ENCODE measurements around the gene ESYT1.

The ESYT1 gene

DNA sequence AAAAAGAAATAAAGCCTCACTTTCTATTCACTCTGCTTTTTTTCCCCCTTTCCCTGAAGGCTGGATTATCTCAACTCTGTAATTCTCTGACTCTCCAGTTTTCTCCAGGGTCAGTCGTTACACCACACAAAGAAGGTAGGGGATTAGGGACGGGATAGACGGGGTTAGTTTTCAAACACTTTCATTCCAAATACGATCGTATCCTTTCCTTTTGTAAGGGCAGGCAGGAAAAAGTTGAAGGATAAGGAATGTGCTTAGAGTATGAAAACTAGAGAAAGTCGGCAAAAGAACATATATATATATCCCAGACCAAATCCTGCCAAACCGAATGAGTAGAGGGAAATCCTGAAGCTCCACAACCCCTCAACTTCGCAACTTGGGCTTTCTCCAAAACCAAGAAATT, 581 bp upstream of the ESYT1 start:
- TF ChIP-seq, protein P1, sequence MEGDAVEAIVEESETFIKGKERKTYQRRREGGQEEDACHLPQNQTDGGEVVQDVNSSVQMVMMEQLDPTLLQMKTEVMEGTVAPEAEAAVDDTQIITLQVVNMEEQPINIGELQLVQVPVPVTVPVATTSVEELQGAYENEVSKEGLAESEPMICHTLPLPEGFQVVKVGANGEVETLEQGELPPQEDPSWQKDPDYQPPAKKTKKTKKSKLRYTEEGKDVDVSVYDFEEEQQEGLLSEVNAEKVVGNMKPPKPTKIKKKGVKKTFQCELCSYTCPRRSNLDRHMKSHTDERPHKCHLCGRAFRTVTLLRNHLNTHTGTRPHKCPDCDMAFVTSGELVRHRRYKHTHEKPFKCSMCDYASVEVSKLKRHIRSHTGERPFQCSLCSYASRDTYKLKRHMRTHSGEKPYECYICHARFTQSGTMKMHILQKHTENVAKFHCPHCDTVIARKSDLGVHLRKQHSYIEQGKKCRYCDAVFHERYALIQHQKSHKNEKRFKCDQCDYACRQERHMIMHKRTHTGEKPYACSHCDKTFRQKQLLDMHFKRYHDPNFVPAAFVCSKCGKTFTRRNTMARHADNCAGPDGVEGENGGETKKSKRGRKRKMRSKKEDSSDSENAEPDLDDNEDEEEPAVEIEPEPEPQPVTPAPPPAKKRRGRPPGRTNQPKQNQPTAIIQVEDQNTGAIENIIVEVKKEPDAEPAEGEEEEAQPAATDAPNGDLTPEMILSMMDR (IDR thresholded peaks at IDR 0.05; ENCODE audit: insufficient read depth, low read length, poor library complexity, severe bottlenecking): no peak
- no peak for DNase-seq (ENCODE audit: extremely low read depth, insufficient read length)
- peaks cover 5% of the 10 kb centered on the region for H3K36me3 ChIP-seq (ENCODE audit: control insufficient read depth, insufficient read depth, low read length)
- peak overlapping the region; percentile 32 for H3K4me3 ChIP-seq (replicated peaks; ENCODE audit: low read depth, low read length)
- no peaks in the 10 kb centered on the region for H3K27me3 ChIP-seq (replicated peaks; ENCODE audit: control insufficient read depth, insufficient read depth, low read length)

DNA sequence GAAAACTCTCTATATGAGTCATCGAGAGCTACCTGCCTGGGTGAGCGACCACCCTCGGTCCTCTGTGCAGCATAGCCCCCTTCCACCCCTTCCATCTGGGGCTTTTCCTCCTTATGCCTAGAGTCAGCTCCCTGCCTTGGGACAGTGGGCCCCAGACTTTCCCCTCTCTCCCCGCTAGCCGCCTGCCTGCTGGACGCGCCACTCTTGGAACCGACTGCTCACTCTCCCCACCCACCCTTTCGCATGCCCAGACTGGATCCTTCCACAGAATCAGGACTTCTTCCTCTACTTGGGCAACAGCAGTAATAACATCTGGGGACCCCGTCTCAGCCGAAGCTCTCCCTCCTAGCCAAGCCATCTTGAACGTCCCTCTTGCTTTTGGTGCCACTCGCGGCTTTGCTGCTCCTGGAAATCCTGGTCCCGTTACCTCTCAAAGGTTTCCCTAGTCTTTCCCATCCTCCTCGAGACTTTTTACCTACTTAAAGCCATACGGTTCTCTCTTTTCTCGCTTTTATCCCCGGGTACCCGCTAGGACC, 671 bp downstream of the ESYT1 start:
- H3K27me3 ChIP-seq (replicated peaks; ENCODE audit: control insufficient read depth, insufficient read depth, low read length): no peaks in the 10 kb centered on the region
- TF ChIP-seq, protein P1 (IDR thresholded peaks at IDR 0.05; ENCODE audit: insufficient read depth, low read length, poor library complexity, severe bottlenecking): no peak
- peaks cover 8% of the 10 kb centered on the region for H3K36me3 ChIP-seq (ENCODE audit: control insufficient read depth, insufficient read depth, low read length)
- peak overlapping the region; percentile 76 for H3K4me3 ChIP-seq (replicated peaks; ENCODE audit: low read depth, low read length)
- peak; percentile 51 for DNase-seq (ENCODE audit: extremely low read depth, insufficient read length)

DNA sequence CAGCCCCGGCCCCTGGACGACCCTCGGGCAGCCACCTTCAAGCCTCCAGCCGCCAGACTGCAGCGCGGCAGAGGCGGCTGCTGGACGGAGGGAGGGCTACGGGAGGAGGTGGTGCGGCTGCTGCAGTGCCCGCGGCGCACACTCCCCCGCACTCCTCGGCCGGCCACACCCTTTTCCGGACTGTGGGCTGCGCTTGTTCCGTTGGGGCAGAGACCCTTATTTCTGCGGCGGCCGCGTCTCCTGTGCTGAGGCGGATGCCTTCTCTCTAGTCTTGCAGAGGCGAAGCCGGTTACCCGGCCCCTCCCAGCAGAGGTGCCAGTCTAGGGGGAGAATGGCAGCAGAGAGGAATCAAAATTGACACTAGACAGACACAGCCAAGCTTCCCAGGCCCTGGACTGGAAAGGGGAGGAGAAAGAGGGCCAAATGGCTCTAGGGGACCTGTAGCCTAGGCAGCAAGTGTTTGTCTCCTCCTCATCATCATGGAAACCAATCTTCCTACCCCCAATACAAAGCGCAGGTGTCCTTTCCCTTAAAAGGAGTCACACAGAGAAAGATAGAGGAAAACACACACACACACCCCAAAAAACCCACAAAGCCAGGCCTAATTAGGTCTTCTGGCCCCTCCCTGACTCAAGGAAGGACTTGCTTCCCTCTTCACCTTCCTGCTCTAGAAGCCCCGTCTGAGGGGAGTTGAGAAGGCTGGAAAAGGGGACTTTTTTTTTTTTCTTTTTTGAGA, 1.3 kb downstream of the ESYT1 start:
- Histone ChIP-seq H3K4me3 (replicated peaks; ENCODE audit: low read depth, low read length) (peak overlapping the region; percentile 76), H3K27me3 (replicated peaks; ENCODE audit: control insufficient read depth, insufficient read depth, low read length) (no peaks in the 10 kb centered on the region), H3K36me3 (ENCODE audit: control insufficient read depth, insufficient read depth, low read length) (peaks cover 10% of the 10 kb centered on the region)
- DNase-seq (ENCODE audit: extremely low read depth, insufficient read length): peak; percentile 84
- TF ChIP-seq, protein P1 (IDR thresholded peaks at IDR 0.05; ENCODE audit: insufficient read depth, low read length, poor library complexity, severe bottlenecking): no peak

DNA sequence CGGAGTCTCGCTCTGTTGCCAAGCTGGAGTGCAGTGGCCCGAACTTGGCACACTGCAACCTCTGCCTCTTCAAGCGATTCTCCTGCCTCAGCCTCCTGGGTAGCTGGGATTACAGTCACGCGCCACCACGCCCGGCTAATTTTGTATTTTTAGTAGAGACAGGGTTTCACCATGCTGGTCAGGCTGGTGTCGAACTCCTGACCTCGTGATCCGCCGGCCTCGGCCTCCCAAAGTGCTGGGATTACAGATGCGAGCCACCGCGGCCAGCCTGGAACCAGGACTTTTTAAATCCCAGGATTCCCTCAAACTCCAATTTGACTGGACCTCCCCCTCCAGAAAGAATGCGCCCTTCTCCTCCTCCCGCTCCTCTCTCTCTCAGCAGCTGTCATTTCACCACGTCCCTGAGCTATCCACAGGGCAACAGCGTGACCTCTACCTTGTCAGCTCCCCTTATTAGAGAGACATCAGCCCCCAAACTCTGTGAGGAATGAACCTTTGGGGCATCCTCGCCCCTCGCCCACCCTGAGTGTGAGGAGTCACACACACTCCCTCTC, 2.0 kb downstream of the ESYT1 start:
- no peak for DNase-seq (ENCODE audit: extremely low read depth, insufficient read length)
- Histone ChIP-seq H3K36me3 (ENCODE audit: control insufficient read depth, insufficient read depth, low read length) (peaks cover 10% of the 10 kb centered on the region), H3K27me3 (replicated peaks; ENCODE audit: control insufficient read depth, insufficient read depth, low read length) (no peaks in the 10 kb centered on the region), H3K4me3 (replicated peaks; ENCODE audit: low read depth, low read length) (peak overlapping the region; percentile 76)
- TF ChIP-seq, protein P1 (IDR thresholded peaks at IDR 0.05; ENCODE audit: insufficient read depth, low read length, poor library complexity, severe bottlenecking): no peak

DNA sequence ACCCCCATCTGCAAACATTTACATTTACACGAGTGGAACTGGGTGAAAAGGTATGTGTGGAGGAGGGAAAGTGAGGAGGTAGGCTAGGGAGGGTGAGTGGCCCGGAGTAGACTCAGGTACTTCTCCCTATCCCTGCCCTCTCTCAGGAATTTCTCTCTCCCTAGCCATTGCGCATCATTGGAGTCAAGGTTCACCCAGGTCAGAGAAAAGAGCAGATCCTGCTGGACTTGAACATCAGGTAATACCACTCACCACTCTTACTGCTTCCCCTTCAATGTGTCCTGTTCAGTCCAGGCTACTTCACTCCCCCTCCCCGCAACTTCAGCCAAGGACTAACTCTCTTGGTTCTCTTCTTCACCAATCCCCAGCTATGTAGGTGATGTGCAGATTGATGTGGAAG, 2.8 kb downstream of the ESYT1 start:
- Histone ChIP-seq H3K4me3 (replicated peaks; ENCODE audit: low read depth, low read length) (no peak overlapping the region), H3K36me3 (ENCODE audit: control insufficient read depth, insufficient read depth, low read length) (peaks cover 10% of the 10 kb centered on the region), H3K27me3 (replicated peaks; ENCODE audit: control insufficient read depth, insufficient read depth, low read length) (no peaks in the 10 kb centered on the region)
- TF ChIP-seq, protein P1 (IDR thresholded peaks at IDR 0.05; ENCODE audit: insufficient read depth, low read length, poor library complexity, severe bottlenecking): no peak
- no peak for DNase-seq (ENCODE audit: extremely low read depth, insufficient read length)

All from GM06990 (cell line).